HUES6 (cell line): ENCODE measurements around the gene CC2D1A.

Source experiments
- H3K27ac ChIP-seq: 2 replicates; pipeline ENCODE4 v1.7.0; 2013; ENCODE audit warnings: low read depth, mild to moderate bottlenecking, low read length, inconsistent platforms
- H3K27me3 ChIP-seq: 2 replicates; pipeline ENCODE4 v1.6.1; 2013; ENCODE audit warnings: low read length; ENCODE audit not compliant: control insufficient read depth, insufficient read depth
- H3K36me3 ChIP-seq: 2 replicates; pipeline ENCODE4 v1.6.1; 2013; ENCODE audit warnings: low read length; ENCODE audit not compliant: control insufficient read depth, insufficient read depth
- H3K4me1 ChIP-seq: 2 replicates; pipeline ENCODE4 v1.6.1; 2013; ENCODE audit warnings: low read length; ENCODE audit not compliant: control insufficient read depth, insufficient read depth
- H3K4me3 ChIP-seq: 2 replicates; pipeline ENCODE4 v1.5.1; 2013; ENCODE audit warnings: low read depth, low read length
- H3K9ac ChIP-seq: one replicate; pipeline ENCODE4 v1.6.1; 2013; ENCODE audit warnings: mild to moderate bottlenecking, low read length
- H3K9me3 ChIP-seq: 2 replicates; pipeline ENCODE4 v1.6.1; 2013; ENCODE audit warnings: low read depth, low read length; ENCODE audit not compliant: control insufficient read depth, insufficient read depth

The CC2D1A gene

GRCh38 chr19:13880059-13881043, 25.6 kb upstream of the CC2D1A start:
- Histone ChIP-seq H3K36me3 (no peaks in the 10 kb centered on the region), H3K9ac (peak overlapping the region; percentile 66), H3K4me3 (peak overlapping the region; percentile 40), H3K27me3 (peaks cover 20% of the 10 kb centered on the region), H3K9me3 (no peaks in the 10 kb centered on the region), H3K4me1 (peaks cover 27% of the 10 kb centered on the region), H3K27ac (peak overlapping the region; percentile 67; the same call in 1 of the 2 replicates)

GRCh38 chr19:13881251-13881691, 24.7 kb upstream of the CC2D1A start:
- peak overlapping the region; percentile 40; the same call in 1 of the 2 replicates for H3K4me3 ChIP-seq
- H3K9ac ChIP-seq = peak overlapping the region; percentile 66

GRCh38 chr19:13881692-13882418, 24.1 kb upstream of the CC2D1A start:
- no peaks in the 10 kb centered on the region for H3K9me3 ChIP-seq
- 0 out of 2 replicates have a peak overlapping the region, but pooled peaks have one; percentile 1 for H3K4me3 ChIP-seq
- H3K27me3 ChIP-seq = peaks cover 7% of the 10 kb centered on the region
- H3K27ac ChIP-seq = peak overlapping the region; percentile 46; the same call in 1 of the 2 replicates
- no peaks in the 10 kb centered on the region for H3K36me3 ChIP-seq
- H3K9ac ChIP-seq = peak overlapping the region; percentile 34
- H3K4me1 ChIP-seq = peaks cover 28% of the 10 kb centered on the region

More at GRCh38 chr19:13881251-13881691, 24.7 kb upstream of the CC2D1A start:
- no peaks in the 10 kb centered on the region for H3K9me3 ChIP-seq
- H3K4me1 ChIP-seq = peaks cover 27% of the 10 kb centered on the region
- no peaks in the 10 kb centered on the region for H3K36me3 ChIP-seq
- H3K27ac ChIP-seq = peak overlapping the region; percentile 67; the same call in 1 of the 2 replicates
- peaks cover 13% of the 10 kb centered on the region for H3K27me3 ChIP-seq

DNA sequence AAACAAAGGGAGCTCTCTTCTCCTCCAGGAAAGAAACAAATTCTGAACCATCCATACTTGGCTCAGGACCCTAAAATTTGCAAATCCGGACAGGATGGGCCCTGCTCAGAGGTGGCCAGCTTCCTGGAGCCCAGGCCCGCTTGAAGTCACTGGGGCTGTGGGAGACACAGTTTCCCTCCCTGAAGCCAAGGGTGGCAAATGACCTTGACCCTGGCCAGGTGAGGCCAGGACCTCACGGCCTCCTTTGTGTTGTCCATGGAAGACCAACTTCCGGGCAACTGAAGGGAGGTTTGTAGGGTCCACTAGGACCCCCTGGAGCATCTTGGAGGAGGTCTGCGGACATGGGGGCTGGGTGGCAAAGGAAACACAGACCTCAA, 23.6 kb upstream of the CC2D1A start:
- Histone ChIP-seq H3K27me3 (peaks cover 2% of the 10 kb centered on the region), H3K9me3 (no peaks in the 10 kb centered on the region), H3K27ac (no peak overlapping the region), H3K9ac (no peak overlapping the region), H3K4me1 (peaks cover 33% of the 10 kb centered on the region), H3K36me3 (no peaks in the 10 kb centered on the region), H3K4me3 (no peak overlapping the region)

- Histone ChIP-seq H3K4me3 (no peak overlapping the region), H3K36me3 (no peaks in the 10 kb centered on the region), H3K9me3 (no peaks in the 10 kb centered on the region), H3K9ac (no peak overlapping the region), H3K4me1 (peaks cover 33% of the 10 kb centered on the region), H3K27me3 (no peaks in the 10 kb centered on the region), H3K27ac (no peak overlapping the region)
Observed at GRCh38 chr19:13882836-13883235, 23.2 kb upstream of the CC2D1A start.

- no peak overlapping the region for H3K27ac ChIP-seq
- no peaks in the 10 kb centered on the region for H3K36me3 ChIP-seq
- H3K4me3 ChIP-seq = no peak overlapping the region
- H3K27me3 ChIP-seq = no peaks in the 10 kb centered on the region
- H3K9ac ChIP-seq = no peak overlapping the region
- H3K9me3 ChIP-seq = no peaks in the 10 kb centered on the region
- H3K4me1 ChIP-seq = peaks cover 33% of the 10 kb centered on the region
Observed at GRCh38 chr19:13883516-13884064, 22.4 kb upstream of the CC2D1A start.

GRCh38 chr19:13884726-13885591, 21.0 kb upstream of the CC2D1A start:
- no peaks in the 10 kb centered on the region for H3K27me3 ChIP-seq
- no peaks in the 10 kb centered on the region for H3K36me3 ChIP-seq
- no peak overlapping the region for H3K27ac ChIP-seq
- H3K9ac ChIP-seq = no peak overlapping the region
- no peaks in the 10 kb centered on the region for H3K9me3 ChIP-seq
- peaks cover 33% of the 10 kb centered on the region for H3K4me1 ChIP-seq
- no peak overlapping the region for H3K4me3 ChIP-seq

GRCh38 chr19:13885826-13886365, 20.1 kb upstream of the CC2D1A start:
- Histone ChIP-seq H3K36me3 (no peaks in the 10 kb centered on the region), H3K9me3 (no peaks in the 10 kb centered on the region), H3K4me1 (peaks cover 26% of the 10 kb centered on the region), H3K4me3 (no peak overlapping the region), H3K9ac (no peak overlapping the region), H3K27ac (no peak overlapping the region), H3K27me3 (no peaks in the 10 kb centered on the region)

DNA sequence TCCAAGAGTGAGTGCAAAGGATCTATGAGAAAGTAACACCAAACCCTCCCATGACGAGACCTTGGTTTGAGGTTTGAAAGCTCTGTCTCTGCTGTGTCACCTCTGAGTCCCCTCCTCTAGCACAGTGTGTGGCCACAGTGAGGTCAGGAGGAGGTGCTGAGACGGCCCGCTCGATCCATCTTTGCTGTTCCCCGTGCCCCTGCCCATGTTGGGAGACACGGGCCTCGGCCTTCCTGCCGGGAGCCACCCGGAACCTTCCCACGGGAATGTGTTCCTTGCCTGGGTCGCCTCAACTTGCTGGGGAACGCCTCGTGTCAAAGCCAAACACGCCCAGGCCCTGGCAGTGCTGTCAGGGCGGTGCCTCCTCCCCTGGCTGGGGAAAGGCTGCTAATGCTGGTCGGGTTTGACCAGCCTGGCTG, 19.0 kb upstream of the CC2D1A start:
- Histone ChIP-seq H3K4me3 (no peak overlapping the region), H3K9me3 (no peaks in the 10 kb centered on the region), H3K4me1 (peaks cover 16% of the 10 kb centered on the region), H3K9ac (no peak overlapping the region), H3K36me3 (no peaks in the 10 kb centered on the region), H3K27ac (no peak overlapping the region), H3K27me3 (no peaks in the 10 kb centered on the region)

DNA sequence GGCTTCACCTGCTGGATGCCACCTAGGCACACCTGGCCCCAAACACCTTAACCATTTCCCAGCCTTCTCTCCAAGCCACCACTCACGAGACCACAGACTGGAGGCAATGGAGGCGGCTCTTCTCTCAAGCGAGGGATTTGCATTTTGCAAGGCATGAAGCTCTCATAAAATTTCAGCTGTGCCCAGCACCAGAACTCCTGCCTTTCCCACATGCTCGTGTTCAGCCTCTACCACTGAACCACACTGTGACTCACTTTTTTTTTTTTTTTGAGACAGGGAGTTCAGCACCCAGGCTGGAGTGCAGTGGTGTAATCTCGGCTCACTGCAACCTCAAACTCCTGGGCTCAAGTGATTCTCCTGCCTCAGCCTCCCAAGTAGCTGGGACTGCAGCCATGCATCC, 18.5 kb upstream of the CC2D1A start:
- Histone ChIP-seq H3K27ac (no peak overlapping the region), H3K4me3 (no peak overlapping the region), H3K9ac (no peak overlapping the region), H3K4me1 (peaks cover 11% of the 10 kb centered on the region; the same call in 1 of the 2 replicates), H3K36me3 (no peaks in the 10 kb centered on the region), H3K27me3 (no peaks in the 10 kb centered on the region), H3K9me3 (no peaks in the 10 kb centered on the region)
